ENCODE data around the gene HTR5A.

GRCh38 chr7:155129789-155130188 lies 59.7 kb downstream of the HTR5A start:
- TF ChIP-seq REST (IDR thresholded peaks at IDR 0.05; ENCODE audit: low read depth), result no peak
- no peak for TF ChIP-seq RAD21 (IDR thresholded peaks at IDR 0.05; ENCODE audit: low read depth)
- TF ChIP-seq YY1 (IDR thresholded peaks at IDR 0.05; ENCODE audit: low read depth), result no peak
